ENCODE results near the gene SPAG6. TPM values are rescaled to one million over a fixed set of nuclear protein-coding genes. Genes with fewer than 3 reads are reported as not detected.

The SPAG6 gene
- total and polyA plus RNA-seq, 9 of the 15 experiments (the other 6 are each of a cell fraction or from before 2014, with no cell fraction given), result 3.5 to 23.1 (median 11.8) TPM

- ATAC-seq (no peak), FAIRE-seq (peak; percentile 37), DNase-seq (ENCODE audit: extremely low read depth in 1 of 4, low spot score in 3 of 4) (no peak)
- Histone ChIP-seq H3K9me1 (ENCODE audit: control insufficient read depth, insufficient read depth, low read length) (no peaks in the 10 kb centered on the region), H3K4me1 (replicated peaks in 1 of 2; ENCODE audit: control insufficient read depth in 2 of 2, insufficient read depth in 2 of 2, low read length in 2 of 2) (peaks cover 9 to 21% of the 10 kb centered on the region in 2 experiments; a peak in 3 of 5 replicates), H3K4me2 (ENCODE audit: insufficient read depth, low read length) (peak overlapping the region; percentile 73), H4K20me1 (replicated peaks; ENCODE audit: control insufficient read depth, insufficient read depth, low read length) (0 out of 2 replicates have a peak, but pooled peaks cover 6% of the 10 kb centered on the region), H2AFZ (ENCODE audit: low read depth, low read length) (no peak overlapping the region), H3K9me3 (replicated peaks; ENCODE audit: control insufficient read depth, insufficient read depth, low read depth, low read length) (no peaks in the 10 kb centered on the region), H3K27me3 (ENCODE audit: control insufficient read depth in 2 of 2, insufficient read depth in 2 of 2, low read length in 2 of 2) (peaks cover 6 to 7% of the 10 kb centered on the region in 2 experiments; a peak in 3 of 5 replicates), H3K27ac (ENCODE audit: extremely low read depth, low read depth, low read length) (peak overlapping the region; percentile 68), H3K36me3 (ENCODE audit: control insufficient read depth, insufficient read depth, low read length) (peaks cover 34% of the 10 kb centered on the region), H3K79me2 (ENCODE audit: control insufficient read depth, insufficient read depth, low read length) (peaks cover 61% of the 10 kb centered on the region), H3K9ac (ENCODE audit: insufficient read depth in 1 of 2, low read depth in 2 of 2, low read length in 2 of 2) (peak overlapping the region; percentile 6 to 65; a peak in 3 of 4 replicates), H3K4me3 (peak overlapping the region; percentile 77)
- in situ Hi-C loops (cut with MboI) (no loop called here), intact Hi-C loops (cut with micrococcal nuclease) (loop anchor here (5.0 kb wide), 1 partner anchor 188 kb away; no protein-coding TSS in a partner anchor)
- WGBS (ENCODE audit: insufficient coverage, low coverage, missing lambda C conversion rate), result 1% methylated on average over 4 of the region's 4 CpGs
- TF ChIP-seq, protein P1, sequence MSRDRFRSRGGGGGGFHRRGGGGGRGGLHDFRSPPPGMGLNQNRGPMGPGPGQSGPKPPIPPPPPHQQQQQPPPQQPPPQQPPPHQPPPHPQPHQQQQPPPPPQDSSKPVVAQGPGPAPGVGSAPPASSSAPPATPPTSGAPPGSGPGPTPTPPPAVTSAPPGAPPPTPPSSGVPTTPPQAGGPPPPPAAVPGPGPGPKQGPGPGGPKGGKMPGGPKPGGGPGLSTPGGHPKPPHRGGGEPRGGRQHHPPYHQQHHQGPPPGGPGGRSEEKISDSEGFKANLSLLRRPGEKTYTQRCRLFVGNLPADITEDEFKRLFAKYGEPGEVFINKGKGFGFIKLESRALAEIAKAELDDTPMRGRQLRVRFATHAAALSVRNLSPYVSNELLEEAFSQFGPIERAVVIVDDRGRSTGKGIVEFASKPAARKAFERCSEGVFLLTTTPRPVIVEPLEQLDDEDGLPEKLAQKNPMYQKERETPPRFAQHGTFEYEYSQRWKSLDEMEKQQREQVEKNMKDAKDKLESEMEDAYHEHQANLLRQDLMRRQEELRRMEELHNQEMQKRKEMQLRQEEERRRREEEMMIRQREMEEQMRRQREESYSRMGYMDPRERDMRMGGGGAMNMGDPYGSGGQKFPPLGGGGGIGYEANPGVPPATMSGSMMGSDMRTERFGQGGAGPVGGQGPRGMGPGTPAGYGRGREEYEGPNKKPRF (IDR thresholded peaks at IDR 0.05; ENCODE audit: low read depth, low read length), result no peak
- TF ChIP-seq RAD21 (CRISPR knock-in tag; conservative IDR thresholded peaks at IDR 0.05 in 1 of 2, IDR thresholded peaks at IDR 0.05 in 1 of 2), result peak in 1 of 2 experiments; percentile 18; a peak in 2 of 4 replicates
- POLR2A ChIA-PET, result interaction anchor here (0.9 to 2.1 kb wide), 5 partner anchors 8 to 186 kb away, joined by 3 to 17 read pairs (median 5); partner anchors contain the start of gene COMMD3
- BruUV-seq (replicated peaks), result no TSS peak
- CTCF ChIA-PET (ENCODE audit: low intra/inter-chr PET ratio), result no interaction called here
These were observed 20.9 kb upstream of the SPAG6 start for GRCh38 chr10:22324413-22324812.
